Measurements from ENCODE around the gene RNF166.

RNF166 gene

GRCh38 chr16:88750854-88751253, 44.6 kb upstream of the RNF166 start:
- DNase-seq (ENCODE audit: low read depth in 2 of 2): no peak
- TF ChIP-seq, protein P1, sequence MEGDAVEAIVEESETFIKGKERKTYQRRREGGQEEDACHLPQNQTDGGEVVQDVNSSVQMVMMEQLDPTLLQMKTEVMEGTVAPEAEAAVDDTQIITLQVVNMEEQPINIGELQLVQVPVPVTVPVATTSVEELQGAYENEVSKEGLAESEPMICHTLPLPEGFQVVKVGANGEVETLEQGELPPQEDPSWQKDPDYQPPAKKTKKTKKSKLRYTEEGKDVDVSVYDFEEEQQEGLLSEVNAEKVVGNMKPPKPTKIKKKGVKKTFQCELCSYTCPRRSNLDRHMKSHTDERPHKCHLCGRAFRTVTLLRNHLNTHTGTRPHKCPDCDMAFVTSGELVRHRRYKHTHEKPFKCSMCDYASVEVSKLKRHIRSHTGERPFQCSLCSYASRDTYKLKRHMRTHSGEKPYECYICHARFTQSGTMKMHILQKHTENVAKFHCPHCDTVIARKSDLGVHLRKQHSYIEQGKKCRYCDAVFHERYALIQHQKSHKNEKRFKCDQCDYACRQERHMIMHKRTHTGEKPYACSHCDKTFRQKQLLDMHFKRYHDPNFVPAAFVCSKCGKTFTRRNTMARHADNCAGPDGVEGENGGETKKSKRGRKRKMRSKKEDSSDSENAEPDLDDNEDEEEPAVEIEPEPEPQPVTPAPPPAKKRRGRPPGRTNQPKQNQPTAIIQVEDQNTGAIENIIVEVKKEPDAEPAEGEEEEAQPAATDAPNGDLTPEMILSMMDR (IDR thresholded peaks at IDR 0.05; ENCODE audit: low read depth, low read length): no peak
- no peak overlapping the region for H3K4me3 ChIP-seq (replicated peaks in 1 of 2; ENCODE audit: low read depth in 2 of 2, low read length in 2 of 2)

GRCh38 chr16:88749358-88749757, 43.1 kb upstream of the RNF166 start:
- TF ChIP-seq, protein P1 (IDR thresholded peaks at IDR 0.05; ENCODE audit: low read depth, low read length): no peak

DNA sequence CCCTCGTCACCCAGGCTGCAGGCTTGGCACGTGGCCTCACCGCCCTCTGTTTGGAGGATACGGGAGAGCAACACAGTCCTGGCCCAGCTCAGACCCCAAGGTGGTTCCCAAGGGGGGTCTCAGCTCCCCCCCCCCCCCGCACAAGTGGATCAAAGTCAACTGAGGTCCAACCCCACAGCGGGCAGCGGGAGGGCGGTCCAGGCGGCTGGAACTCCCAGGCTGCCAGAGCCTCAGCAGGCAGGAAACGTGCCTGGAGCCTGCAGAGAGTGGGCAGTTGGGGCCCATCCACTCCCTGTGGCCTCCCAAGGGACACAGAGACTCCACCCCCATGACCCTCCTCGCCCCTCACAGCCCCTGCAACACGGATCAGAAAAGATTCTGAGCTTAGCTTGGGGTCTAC, 42.2 kb upstream of the RNF166 start:
- DNase-seq (ENCODE audit: low read depth in 2 of 2): no peak
- TF ChIP-seq, protein P1 (IDR thresholded peaks at IDR 0.05; ENCODE audit: low read depth, low read length): no peak
- H3K4me3 ChIP-seq (replicated peaks in 1 of 2; ENCODE audit: low read depth in 2 of 2, low read length in 2 of 2): no peak overlapping the region

More at GRCh38 chr16:88749358-88749757, 43.1 kb upstream of the RNF166 start:
- no peak overlapping the region for H3K4me3 ChIP-seq (replicated peaks in 1 of 2; ENCODE audit: low read depth in 2 of 2, low read length in 2 of 2)
- no peak for DNase-seq (ENCODE audit: low read depth in 2 of 2)

- TF ChIP-seq, protein P1 (IDR thresholded peaks at IDR 0.05; ENCODE audit: low read depth, low read length): peak; percentile 20
- DNase-seq (ENCODE audit: low read depth in 2 of 2): peak in 1 of 2 donors; percentile 34
- no peak overlapping the region for H3K4me3 ChIP-seq (replicated peaks in 1 of 2; ENCODE audit: low read depth in 2 of 2, low read length in 2 of 2)
These were observed 41.5 kb upstream of the RNF166 start for GRCh38 chr16:88747588-88748301.

- DNase-seq (ENCODE audit: low read depth in 2 of 2): peak in 1 of 2 donors; percentile 69
- H3K4me3 ChIP-seq (replicated peaks in 1 of 2; ENCODE audit: low read depth in 2 of 2, low read length in 2 of 2): no peak overlapping the region
- TF ChIP-seq, protein P1 (IDR thresholded peaks at IDR 0.05; ENCODE audit: low read depth, low read length): no peak
These were observed 40.3 kb upstream of the RNF166 start for GRCh38 chr16:88746506-88746905.

DNA sequence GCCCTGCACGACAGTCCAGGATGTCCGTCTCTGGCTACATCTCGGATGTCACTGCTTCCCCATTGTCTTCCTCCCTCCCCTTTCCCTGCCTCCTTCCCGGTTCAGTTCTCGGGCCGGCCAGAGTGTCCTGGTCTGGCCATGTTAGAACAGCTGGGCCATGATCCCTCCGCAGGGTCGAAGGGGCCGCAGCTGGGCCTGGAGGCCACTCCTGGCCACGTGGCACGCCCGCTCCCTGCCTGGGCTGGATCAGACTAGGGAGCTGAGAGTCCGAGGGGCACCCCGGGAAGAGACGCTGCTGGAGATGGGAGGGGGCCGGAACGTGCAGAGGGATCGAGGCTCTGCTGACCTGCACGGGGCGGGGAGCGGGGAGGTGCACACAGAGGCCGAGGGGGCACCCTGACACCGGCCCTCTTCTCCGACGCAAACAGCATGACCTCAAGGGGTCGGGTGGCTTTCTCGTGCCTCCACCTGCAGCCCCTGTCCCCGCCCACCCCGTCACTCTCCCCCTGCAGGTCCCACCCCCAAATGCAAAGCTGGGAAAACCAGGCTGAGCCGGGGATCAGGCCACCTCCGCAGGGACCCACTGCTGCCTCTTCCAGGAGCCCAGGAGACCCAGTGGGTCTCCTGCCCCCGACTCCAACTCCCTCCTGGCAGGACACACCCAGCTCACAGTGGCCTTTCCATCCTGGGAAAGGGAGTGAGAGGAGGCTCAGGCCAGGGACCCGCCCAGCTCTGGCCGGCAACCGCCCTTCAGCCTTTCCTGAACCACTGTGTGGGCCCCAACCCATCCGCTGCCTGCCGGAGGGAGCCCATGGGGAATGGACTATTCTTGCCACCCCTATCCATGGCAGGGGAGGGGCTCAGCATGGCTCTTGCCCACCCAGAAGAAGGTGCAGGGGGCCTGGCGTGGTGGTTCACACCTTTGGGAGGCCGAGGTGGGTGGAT, 38.6 kb upstream of the RNF166 start:
- TF ChIP-seq, protein P1 (IDR thresholded peaks at IDR 0.05; ENCODE audit: low read depth, low read length): no peak
- DNase-seq (ENCODE audit: low read depth in 2 of 2): no peak
- H3K4me3 ChIP-seq (replicated peaks in 1 of 2; ENCODE audit: low read depth in 2 of 2, low read length in 2 of 2): no peak overlapping the region
